BJ (cell line): Measurements from ENCODE around the gene PEPD. TPM values are rescaled to one million over a fixed set of nuclear protein-coding genes. Genes with fewer than 3 reads are reported as not detected.

ENCODE experiments used
- CTCF ChIA-PET: fragments of 350-600 bp; formaldehyde crosslinking; extraction: SDS; loops from one replicate; lab custom pipeline; 2021; ENCODE audit warnings: antibody characterized with exemption, inconsistent platforms; lab: Yijun Ruan, JAX
- POLR2A ChIA-PET: fragments of 300-600 bp; sonication (Branson Sonifier 250); formaldehyde crosslinking; extraction: SDS; loops from one replicate; lab custom pipeline; 2021; ENCODE audit warnings: antibody characterized with exemption; lab: Charles Lee
- DNase-seq: peaks from one replicate; pipeline ENCODE4 v3.0.0-alpha.2; 2011; ENCODE audit warnings: low read depth
- H3K27me3 ChIP-seq: 2 replicates; pipeline ENCODE4 v1.6.0; 2011; ENCODE audit warnings: low read length; ENCODE audit not compliant: control insufficient read depth, insufficient read depth
- H3K36me3 ChIP-seq: 2 replicates; pipeline ENCODE4 v1.5.1; 2011; ENCODE audit warnings: low read length; ENCODE audit not compliant: control insufficient read depth, insufficient read depth
- H3K4me3 ChIP-seq: 2 replicates; pipeline ENCODE4 v1.5.1; 2011; ENCODE audit warnings: low read depth, mild to moderate bottlenecking, control low read depth, low read length
- polyA plus RNA-seq: library from polyadenylated mRNA; depleted of rRNA; stranded (reverse); fragments of >200 nt; gene quantifications from 2 replicates; pipeline ENCODE4 v1.2.3, GENCODE V29; 2011
- TF ChIP-seq, protein P1 (sequence below): IDR thresholded peaks from 2 replicates; pipeline ENCODE4 v1.5.1; 2011; ENCODE audit warnings: low read depth, mild to moderate bottlenecking, control low read depth, inconsistent platforms, low read length, moderate library complexity; ENCODE audit not compliant: insufficient read depth

Gene PEPD
- polyA plus RNA-seq, 1 experiment: 97.6 TPM

GRCh38 chr19:33505823-33506222 lies 15.8 kb downstream of the PEPD start:
- POLR2A ChIA-PET: no interaction called here
- CTCF ChIA-PET: no interaction called here
- TF ChIP-seq, protein P1, sequence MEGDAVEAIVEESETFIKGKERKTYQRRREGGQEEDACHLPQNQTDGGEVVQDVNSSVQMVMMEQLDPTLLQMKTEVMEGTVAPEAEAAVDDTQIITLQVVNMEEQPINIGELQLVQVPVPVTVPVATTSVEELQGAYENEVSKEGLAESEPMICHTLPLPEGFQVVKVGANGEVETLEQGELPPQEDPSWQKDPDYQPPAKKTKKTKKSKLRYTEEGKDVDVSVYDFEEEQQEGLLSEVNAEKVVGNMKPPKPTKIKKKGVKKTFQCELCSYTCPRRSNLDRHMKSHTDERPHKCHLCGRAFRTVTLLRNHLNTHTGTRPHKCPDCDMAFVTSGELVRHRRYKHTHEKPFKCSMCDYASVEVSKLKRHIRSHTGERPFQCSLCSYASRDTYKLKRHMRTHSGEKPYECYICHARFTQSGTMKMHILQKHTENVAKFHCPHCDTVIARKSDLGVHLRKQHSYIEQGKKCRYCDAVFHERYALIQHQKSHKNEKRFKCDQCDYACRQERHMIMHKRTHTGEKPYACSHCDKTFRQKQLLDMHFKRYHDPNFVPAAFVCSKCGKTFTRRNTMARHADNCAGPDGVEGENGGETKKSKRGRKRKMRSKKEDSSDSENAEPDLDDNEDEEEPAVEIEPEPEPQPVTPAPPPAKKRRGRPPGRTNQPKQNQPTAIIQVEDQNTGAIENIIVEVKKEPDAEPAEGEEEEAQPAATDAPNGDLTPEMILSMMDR: no peak
- Histone ChIP-seq H3K4me3 (no peak overlapping the region), H3K27me3 (no peaks in the 10 kb centered on the region), H3K36me3 (no peaks in the 10 kb centered on the region; the same call in 1 of the 2 replicates)
- no peak for DNase-seq

GRCh38 chr19:33505148-33505547 lies 16.4 kb downstream of the PEPD start:
- no peak for DNase-seq
- no peaks in the 10 kb centered on the region for H3K36me3 ChIP-seq
- POLR2A ChIA-PET: no interaction called here
- CTCF ChIA-PET: no interaction called here
- no peak overlapping the region for H3K4me3 ChIP-seq
- H3K27me3 ChIP-seq: no peaks in the 10 kb centered on the region
- TF ChIP-seq, protein P1: no peak

- Histone ChIP-seq H3K4me3 (no peak overlapping the region), H3K27me3 (no peaks in the 10 kb centered on the region), H3K36me3 (no peaks in the 10 kb centered on the region)
- no peak for DNase-seq
- TF ChIP-seq, protein P1: no peak
- ChIA-PET CTCF (no interaction called here), POLR2A (no interaction called here)
These were observed 17.5 kb downstream of the PEPD start for GRCh38 chr19:33504058-33504444.

DNA sequence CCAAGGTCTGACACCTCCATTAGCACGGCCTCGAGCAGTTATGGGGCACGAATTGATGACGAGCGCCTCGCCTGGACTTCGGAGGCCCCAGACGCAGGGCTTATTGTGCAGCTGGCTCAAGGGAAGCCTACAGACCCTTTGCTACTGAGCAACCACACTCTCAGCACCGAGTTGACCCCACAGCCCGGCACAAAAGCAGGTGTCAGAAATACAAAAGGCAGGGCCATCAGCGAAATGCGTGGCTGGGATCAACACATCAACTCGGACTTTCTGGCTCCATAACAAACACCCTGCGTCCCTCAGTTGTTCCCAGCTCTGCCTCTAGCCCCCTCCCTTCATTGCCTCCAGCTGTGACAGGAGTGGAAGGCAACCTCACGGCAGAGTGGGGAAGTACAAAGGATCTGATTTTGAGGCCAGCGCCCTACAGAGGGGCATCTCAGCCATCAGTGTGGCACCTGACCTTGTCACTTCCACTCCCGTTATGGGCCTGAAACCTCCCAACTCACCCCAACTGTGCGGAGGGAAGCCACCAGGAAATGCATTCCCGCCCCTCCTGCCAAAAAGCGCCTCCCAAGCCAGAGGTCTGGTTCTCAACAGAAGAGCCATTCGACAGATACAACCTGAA lies 18.0 kb downstream of the PEPD start:
- CTCF ChIA-PET: no interaction called here
- POLR2A ChIA-PET: no interaction called here
- Histone ChIP-seq H3K4me3 (no peak overlapping the region), H3K27me3 (no peaks in the 10 kb centered on the region), H3K36me3 (peaks cover under 1% of the 10 kb centered on the region; the same call in 1 of the 2 replicates)
- no peak for DNase-seq
- TF ChIP-seq, protein P1: no peak

DNA sequence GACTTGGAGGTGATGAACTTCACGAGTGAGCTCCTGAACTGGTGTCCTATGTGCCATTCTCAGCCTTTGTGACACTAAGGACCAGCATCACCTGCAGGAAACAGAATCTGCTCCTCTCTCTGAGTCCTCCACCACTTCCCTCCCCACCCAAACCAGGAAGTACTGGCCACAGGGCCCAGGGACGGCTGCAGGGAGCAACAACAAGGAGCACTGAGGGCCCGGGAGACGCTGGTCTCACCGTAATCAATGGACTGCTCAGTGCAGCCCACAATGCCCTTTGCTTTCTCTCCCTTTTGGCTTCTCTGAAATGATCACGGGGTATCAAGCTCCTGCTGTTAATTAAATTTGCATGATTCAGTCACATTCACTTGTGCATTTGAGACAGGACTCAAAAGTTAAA lies 18.6 kb downstream of the PEPD start:
- POLR2A ChIA-PET: no interaction called here
- no peaks in the 10 kb centered on the region for H3K27me3 ChIP-seq
- TF ChIP-seq, protein P1: no peak
- no peak overlapping the region for H3K4me3 ChIP-seq
- peaks cover 3% of the 10 kb centered on the region; the same call in 1 of the 2 replicates for H3K36me3 ChIP-seq
- no peak for DNase-seq
- CTCF ChIA-PET: no interaction called here
